GM21367 (cell line): ENCODE data around the gene SRRD.

Experiments used
- ATAC-seq: cut with Tn5 transposase; IDR thresholded peaks from one replicate; pipeline ENCODE4 v1.9.1; 2021; ENCODE audit not compliant: unreplicated experiment

SRRD gene

DNA sequence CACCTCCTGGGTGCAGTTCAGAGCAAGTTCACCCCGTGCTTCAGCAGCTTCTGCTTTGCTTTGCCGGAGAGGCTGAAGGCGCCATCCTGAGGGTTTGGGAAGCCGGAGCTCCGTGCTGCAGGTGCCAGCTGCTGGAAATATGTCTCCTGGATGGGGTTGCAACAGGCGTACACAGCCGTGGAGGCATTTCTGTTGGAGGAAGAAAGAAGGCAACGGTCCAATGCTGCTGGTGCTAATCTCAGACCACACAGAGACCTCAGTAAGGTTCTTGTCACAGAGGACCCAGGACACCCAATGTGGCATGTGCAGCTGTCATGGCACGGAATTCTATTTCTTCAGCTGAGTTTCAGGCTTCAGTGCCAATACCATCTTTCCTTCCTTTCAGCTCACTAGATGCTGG is 30.5 kb upstream of the SRRD start:
- ATAC-seq: no peak

DNA sequence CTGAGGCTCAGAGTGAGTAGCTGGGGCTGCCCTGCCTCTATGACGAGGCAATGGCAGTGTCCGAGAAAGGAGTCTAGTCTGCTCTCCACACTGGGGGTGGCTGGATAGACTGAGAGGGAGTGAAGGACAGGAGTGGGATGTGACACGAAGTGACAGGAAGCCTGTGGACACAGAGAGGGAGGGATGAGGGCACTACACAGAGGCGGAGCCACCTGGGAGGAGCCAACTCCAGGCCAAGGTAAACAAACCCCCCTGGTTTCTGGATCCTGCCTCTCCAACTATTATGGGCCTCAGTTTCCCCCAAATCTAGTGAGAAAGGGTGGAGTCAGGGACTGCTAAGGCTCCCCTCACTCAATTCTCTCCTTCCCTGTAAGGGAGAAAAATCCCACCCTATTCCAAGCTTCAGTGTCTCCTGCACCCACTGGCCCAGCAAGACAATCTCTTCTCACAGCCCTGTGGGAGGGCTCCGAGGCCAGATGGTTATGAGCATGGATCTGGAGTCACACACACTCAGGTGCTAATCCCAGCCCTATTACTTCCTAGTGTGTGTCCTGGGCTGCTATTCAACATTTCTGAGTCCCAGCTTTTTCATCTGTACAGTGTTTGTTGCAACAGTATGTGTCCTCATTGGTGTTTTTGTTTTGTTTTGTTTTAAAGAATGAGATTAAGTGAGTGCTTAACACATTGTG is 29.7 kb upstream of the SRRD start:
- ATAC-seq: no peak

DNA sequence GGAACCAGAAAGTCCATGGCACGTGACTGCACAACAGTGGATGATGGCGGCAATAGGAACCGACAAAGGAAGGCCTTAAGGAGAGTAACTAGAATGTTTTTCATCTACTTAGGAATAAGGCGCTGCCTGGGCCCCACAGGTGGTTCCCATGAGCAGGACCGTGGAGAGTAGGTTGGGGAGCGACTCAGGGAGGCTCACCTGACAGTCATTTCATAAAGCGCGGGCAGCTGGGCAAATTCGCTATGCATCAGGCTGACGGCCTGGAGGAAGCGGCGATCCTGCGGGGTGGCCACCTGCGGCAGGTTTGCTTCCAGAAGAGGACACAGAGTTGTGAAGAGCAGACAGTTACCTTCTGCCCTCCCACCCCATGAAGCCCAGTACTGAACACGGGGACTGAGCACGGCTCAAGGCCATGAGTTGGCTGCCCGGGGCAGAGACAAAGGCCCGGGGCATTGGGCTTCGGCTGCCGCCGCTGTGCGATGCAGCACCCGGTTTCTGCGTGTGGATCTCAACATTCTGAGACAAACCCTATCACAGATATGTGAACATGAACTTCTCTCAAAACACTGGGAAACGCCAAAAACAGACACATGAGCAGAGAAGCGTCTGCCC is 25.9 kb upstream of the SRRD start:
- no peak for ATAC-seq

DNA sequence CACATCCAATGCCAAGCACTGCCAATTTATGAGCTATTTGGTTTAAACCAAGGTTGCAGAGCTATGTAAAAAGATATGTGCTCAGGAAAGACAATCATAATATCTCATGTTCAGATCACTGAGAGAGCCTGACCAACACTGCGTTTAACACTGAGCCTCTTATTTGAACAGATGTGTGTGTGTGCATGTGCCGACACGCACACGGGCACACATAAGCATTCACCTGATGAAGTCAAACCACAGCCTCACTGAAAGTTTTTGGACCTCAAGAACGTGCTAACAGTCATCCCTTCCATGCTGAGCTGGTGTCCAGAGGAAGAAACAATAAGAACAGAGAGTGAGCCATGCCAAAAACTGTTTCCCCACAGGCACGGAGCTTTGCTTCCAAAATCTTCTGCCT is 23.5 kb upstream of the SRRD start:
- ATAC-seq: no peak

DNA sequence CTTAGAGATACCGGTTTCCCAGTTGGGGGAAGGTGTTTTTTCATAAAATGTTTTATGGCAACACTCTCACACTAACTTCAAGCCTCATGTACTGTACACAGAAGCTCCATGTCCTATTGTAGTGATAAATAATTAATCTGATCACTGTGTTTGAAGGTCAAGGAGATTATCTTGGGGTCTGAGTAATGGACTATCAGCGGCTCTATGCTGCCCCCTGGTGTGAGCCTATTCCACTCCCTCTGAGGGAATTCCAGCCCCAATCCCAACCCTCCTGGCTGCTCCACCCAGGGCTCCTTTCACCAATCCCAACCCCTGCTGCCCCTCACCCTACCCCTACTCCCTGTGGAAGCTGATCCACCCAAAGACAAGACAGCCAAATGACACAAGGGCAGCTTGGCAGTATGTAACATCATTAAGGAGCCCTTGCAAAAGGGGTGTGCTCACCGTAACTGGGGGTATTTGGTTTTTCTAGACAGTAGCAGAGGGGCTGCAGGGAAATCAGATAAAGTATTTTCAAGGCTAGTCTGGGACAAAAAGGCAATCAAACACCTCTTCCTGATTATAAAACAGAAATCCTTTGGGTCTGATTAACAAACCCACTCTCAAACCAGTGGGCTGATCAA is 22.4 kb upstream of the SRRD start:
- no peak for ATAC-seq

DNA sequence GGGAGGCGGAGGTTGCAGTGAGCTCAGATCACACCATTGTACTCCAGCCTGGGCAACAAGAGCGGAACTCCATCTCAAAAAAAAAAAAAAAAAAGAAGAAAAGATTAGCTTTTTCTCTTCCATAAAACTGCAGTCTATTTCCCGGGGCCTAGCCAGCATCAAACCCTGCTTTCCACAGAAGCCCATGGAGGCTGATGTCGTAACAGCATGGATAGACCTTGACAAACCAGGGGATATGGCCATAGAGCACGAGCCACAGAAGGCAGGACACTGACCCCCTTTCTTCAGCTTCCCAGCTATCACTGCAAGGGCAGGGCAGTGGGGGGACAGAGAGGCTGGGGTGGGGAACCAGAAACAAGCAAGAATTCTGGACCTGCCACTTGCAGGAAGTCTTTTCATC is 21.6 kb upstream of the SRRD start:
- ATAC-seq: no peak

DNA sequence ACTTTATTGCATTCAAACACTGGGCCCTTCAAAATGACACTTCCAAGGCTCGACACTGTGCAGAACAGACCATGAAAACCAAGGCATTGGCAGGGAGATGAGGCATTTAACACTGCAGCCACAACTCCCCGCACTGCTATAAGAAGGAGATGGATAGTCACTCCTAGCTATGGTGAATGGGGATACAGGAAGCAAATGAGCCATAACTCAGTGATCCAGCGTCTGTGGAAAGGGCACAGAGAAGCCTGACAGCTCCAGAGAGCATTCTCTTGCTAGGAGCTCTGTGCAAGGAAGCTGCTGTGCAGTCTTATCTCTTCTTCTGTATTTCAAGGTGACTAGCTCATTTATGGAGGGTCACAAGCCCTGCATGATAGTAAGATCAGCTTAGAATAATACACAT is 21.0 kb upstream of the SRRD start:
- no peak for ATAC-seq

DNA sequence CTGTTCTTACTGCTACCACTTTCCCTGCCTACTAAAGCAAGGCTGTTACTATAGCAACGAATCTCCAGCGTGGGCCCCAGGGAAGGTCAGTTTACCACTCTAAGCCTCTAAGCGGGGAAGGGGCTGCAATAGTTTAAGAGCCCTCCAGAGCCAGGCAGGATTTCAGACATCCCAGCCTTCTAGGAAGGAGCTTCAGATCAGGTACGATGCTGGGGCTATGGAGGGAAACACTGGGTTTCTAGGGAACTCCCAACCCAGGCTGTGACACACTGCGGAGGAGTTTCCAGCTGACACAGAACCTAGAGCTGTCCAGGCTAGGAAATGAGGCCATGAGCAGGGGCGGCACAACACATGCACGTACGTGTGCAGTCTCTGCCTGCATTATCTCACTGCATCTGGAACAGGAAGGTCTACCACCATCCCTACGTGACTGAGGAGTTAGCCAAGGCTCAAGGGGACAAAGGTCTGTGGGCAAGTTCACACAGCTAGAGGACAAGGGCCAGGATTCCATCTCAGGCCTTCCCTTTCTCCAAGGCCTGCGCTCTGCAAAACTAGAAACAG is 20.5 kb upstream of the SRRD start:
- no peak for ATAC-seq

DNA sequence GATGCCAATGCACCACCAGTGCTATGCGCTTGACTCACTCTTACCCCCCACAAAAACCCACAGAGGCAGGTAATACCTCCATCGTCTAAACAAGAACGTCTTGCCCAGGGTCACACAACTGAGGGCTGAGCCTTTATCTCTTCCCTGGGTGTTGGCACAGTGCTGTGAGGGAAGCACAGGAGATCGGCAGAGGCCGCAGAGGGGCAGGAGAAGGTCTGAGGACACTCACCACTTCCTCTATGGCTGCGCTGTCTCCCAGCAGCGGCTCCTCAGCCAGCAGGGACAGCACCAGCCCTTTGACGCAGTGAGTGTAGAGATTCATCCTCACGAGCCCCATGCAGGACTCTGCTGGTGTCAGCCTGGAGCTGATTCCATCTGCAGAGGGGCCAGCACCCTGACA is 20.0 kb upstream of the SRRD start:
- no peak for ATAC-seq

DNA sequence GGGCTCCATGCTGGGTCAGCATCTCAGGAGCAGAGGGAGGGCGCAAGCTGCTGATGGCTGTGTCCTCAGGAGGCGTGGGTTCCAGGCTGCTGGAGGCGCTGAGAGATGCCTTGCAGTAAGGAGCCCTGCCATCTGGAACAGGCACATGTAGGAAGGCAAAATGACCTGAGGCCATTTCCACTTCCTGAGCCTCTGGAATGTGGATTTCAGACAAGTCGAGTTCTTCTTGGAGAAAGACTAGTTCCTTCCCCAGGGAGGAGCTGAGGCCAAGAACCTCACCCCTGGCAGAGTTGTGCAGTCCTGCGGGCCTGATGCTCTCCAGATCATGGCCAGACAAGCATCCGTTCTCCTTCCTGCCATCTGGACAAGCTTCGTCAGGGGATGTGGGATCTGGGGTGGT is 19.4 kb upstream of the SRRD start:
- ATAC-seq: no peak

DNA sequence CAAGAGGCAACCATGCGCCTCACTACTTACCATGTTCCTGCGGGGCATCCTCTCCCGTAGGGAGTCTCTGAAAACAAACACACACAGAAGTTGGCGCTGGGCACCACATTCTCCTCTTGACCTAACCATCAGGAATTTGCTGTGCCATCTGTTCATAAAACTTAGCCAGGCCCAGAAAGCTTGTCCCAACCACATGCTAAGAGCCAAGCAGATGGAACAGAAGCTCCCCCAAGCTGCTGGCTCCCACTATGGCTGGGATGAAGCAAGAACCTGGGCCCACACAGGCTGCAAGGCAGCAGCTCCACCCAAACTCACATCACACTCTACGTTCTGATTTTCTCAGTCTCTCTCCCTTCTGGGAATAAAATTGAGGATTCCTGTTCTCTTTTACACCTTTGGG is 17.5 kb upstream of the SRRD start:
- no peak for ATAC-seq

DNA sequence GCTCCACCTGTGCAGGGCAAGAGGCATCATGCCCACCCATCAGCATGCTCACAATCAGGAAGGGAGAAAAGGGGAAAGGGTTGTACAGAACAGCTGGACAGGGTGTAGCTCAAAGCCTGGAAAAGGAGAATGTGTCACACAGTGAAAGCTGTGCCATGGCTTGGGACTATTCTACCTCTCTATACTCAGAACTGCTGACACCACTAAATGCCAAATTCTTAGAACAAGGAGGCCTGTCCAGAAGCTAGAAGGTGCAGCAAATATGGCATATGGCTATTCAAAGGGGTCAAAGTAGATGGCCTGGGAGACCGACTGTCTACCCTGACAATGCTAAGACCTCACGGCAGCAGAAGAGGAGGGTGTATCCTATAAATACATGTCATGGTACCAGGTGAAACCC is 12.9 kb upstream of the SRRD start:
- ATAC-seq: no peak

DNA sequence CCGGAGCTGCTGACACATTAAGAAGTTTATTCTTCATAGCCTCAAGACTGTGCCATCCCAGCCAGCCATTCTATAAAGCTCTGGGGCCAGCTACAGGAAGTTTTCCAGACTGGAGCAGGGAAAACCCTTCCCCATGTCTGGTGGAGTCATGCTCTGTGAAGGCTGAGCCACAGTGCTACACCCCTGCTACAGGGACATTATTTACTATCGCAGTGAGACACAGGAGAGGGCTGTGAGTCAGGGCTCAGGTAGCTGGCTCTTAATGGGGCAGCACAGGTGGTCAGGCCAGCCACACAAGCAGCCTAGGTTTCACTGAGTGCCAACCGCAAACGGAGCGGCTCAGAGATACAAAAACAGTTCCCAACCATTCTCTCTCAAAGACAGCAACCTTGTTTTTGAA is 12.2 kb upstream of the SRRD start:
- no peak for ATAC-seq

DNA sequence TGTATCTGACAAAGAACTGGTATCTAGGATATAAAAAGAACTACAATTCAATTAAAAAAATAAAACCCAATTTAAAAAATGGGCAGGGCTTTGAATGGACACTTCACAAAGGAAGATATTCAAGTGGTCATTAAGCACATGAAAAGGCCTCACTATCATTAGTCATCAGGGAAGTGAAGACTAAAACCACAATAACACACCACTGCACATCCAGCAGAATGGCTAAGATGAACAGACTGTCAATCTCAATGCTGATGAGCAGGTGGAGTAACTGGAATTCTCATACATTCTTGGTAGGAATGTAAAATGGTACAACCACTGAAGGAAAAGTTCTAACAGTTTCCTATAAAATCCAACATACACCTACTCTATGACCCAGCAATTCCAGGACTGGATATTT is 9.0 kb upstream of the SRRD start:
- no peak for ATAC-seq

DNA sequence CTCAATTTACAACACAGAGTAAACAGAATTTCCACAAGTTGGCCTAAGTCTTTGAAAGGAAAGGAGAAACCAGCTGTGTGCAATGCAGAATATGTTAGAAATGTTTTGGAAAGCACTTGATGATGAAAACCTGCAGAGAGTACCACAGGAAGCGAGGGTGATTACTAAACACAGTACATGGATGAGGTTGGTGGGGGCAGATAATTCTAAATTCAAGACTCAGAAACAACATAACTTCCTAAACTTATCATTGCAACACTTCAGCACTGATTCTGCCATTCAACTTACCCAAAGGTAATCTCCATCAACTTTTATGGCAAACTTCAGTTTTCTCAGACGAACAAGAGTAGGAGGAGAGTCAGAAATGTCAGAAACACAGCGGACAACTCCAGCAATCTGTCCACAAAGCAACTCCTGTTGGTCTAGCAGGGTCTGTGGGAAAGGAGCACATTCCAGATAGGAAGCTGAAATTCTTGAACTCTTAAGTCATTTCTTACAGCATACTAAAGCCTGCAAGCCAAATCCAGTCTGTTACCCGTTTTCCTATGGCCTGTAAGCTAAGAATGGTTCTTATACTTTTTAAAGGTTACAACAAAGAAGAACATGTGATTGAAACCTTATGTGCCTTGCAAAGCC is 6.9 kb upstream of the SRRD start:
- no peak for ATAC-seq

DNA sequence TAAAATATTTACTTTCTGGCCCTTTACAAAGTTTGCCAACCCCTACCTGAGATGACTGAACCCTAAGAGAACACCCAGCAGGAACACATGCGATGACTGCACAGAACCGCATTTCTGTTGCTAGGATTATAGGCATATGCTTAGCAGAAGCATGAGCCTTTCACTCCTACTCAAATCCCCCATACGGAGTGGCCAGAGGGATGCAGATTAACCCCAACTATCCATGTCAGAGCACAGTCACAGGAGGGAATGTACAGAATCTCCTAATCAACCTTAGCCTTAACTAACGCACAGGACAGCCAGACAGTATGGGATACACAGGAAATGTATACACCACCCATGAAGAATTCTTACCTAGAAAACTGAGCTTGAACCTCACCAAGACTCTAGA is 6.3 kb upstream of the SRRD start:
- ATAC-seq: no peak

DNA sequence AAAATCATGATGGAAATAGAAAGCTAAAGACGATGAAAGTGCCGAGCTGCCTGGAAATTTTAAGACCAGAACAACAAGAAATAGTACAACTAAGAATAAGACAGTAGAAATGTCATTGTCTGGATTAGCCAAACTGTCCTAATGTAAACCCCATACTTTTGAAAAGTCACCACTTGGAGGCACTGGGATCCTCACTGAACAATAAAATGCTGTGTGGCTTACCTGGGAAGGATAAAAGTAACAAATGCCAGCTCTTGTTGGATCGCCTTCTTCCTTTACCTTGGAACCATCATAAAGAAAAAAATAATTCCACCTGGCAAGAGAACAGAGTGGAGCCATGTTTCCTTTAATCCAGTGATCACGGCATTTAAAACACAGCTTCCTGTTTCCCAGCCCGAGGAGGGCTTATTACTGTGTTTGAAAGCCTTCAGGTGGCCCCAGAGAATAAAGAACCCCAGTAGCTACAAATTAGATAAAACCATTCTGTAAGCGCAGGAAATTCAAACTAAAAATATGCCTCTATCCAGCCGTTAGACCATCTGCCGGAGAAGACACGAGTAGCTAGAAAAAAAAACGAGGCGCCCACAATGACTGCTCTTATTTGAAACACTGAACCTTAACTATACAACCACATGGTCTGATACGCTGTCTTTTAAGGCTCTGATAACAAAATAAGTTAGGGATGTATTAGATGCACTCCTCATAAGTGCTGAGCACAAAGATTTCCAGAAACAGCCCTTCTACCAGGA is 4.5 kb upstream of the SRRD start:
- no peak for ATAC-seq

DNA sequence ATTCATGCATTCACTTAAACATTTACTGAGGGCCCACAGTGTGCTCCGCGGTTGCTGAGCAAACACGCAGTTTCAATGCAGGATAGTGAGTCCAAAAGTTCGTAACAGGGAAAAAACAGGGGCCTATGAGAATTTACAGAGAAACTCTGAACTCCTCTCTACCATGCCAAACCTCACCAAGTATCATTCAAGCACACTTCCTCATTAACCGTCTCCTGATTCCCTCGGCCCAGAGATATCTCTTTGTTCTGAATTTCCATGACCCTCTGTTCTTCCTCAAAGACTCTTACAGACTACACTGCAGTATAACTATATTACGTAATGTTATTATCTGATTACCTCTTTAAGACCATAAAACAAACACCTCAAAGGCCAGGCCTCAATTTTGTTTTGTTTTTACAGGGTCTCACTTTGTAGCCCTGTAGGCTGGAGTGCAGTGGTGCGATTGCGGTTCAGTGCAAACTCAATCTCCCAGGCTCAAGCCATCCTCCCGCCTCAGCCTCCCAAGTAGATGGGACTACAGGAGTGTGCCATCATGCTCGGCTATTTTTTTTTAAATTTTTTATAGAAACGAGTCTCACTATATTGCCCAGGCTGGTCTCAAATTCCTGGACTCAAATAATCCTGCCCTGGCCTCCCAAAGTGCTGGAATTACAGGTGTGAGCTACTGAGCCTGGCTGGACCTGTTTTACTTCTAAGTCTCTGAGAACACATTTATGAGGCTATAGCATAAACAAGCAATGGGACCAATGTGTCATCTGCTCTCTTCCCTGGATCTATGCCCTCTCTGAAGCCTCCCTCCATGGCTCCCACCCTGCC is 3.7 kb upstream of the SRRD start:
- no peak for ATAC-seq

DNA sequence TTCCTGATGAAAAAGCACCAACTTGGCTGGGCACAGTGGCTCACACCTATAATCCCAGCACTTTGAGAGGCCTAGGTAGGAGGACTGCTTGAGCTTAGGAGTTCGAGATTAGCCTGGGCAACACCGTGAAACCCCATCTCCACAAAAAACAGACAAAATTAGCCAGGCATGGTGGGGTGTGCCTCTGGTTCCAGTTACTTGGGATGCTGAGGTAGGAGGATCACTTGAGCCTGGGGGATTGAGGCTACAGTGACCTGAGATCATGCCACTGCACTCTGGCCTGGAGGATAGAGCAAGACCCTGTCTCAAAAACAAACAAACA is 3.1 kb upstream of the SRRD start:
- no peak for ATAC-seq

DNA sequence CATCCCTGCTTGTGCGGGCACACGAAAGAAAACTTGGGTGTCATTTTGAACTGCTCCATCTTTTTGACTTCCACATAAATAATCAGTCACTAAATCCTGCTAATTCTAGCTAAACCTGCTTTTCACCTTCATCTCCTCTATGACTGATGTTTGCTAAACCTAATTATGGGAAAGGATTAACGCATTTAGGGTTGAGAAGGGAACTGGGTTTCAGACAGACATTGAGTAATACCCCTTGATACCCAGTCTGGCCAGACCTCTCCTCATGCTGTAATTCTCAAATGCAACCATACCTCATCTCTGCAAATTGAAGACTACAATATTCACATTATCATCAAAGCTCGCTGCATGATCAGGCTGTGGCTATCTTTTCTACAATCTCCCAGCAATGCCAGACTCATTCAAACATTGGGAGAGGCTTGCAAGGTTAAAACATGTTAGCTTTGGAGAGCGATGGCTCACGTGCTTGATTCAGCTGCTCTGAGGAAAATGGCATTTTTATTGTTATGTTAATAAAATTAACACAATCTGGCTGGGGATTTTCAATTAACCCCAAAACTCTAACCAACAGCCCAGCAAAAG is 2.5 kb upstream of the SRRD start:
- no peak for ATAC-seq
